GM21619 (cell line): Measurements from ENCODE around the gene HTR3E.
"Not testable (repeated sequence)": the region's sequence is repeated elsewhere in the genome, so short reads cannot be mapped to it uniquely, and the experiment has no call there.

Experiments
- ATAC-seq: cut with Tn5 transposase; IDR thresholded peaks from one replicate; pipeline ENCODE4 v1.9.1; 2021; ENCODE audit not compliant: unreplicated experiment

HTR3E gene

GRCh38 chr3:184099806-184100686 is 3.2 kb downstream of the HTR3E start:
- ATAC-seq: no peak

GRCh38 chr3:184110316-184110725 is 13.5 kb downstream of the HTR3E start:
- no peak for ATAC-seq

- ATAC-seq: no peak
Measured at GRCh38 chr3:184116017-184116416, 19.2 kb downstream of the HTR3E start.

- ATAC-seq: no peak
Measured at GRCh38 chr3:184117636-184118035, 20.8 kb downstream of the HTR3E start.

GRCh38 chr3:184121031-184121430 is 24.2 kb downstream of the HTR3E start:
- not testable (repeated sequence) for ATAC-seq

- ATAC-seq: no peak
Measured at GRCh38 chr3:184126006-184126405, 29.1 kb downstream of the HTR3E start.

- no peak for ATAC-seq
Measured at GRCh38 chr3:184129012-184129411, 32.1 kb downstream of the HTR3E start.

GRCh38 chr3:184132945-184133344 is 36.1 kb downstream of the HTR3E start:
- no peak for ATAC-seq

GRCh38 chr3:184133840-184134745 is 37.2 kb downstream of the HTR3E start:
- peak; percentile 35 for ATAC-seq

- ATAC-seq: peak; percentile 5
Measured at GRCh38 chr3:184134746-184135148, 37.9 kb downstream of the HTR3E start.

- ATAC-seq: peak; percentile 86
Measured at GRCh38 chr3:184135149-184135910, 38.5 kb downstream of the HTR3E start, which contains the start of gene EIF2B5. Gene EIF2B5, plus strand, starts transcription at chr3:184135358. Its CDS starts 28 bp downstream, at chr3:184135386.

- no peak for ATAC-seq
Measured at GRCh38 chr3:184135911-184136260, 39.0 kb downstream of the HTR3E start.

- no peak for ATAC-seq
Measured at GRCh38 chr3:184140436-184140835, 43.6 kb downstream of the HTR3E start.

- ATAC-seq: no peak
Measured at GRCh38 chr3:184142199-184142598, 45.3 kb downstream of the HTR3E start.

GRCh38 chr3:184143327-184143726 is 46.5 kb downstream of the HTR3E start:
- no peak for ATAC-seq

GRCh38 chr3:184144505-184144904 is 47.6 kb downstream of the HTR3E start:
- no peak for ATAC-seq

- no peak for ATAC-seq
Measured at GRCh38 chr3:184145111-184145524, 48.3 kb downstream of the HTR3E start.

- no peak for ATAC-seq
Measured at GRCh38 chr3:184145751-184146270, 48.9 kb downstream of the HTR3E start.

- no peak for ATAC-seq
Measured at GRCh38 chr3:184148076-184148475, 51.2 kb downstream of the HTR3E start.

GRCh38 chr3:184149123-184149522 is 52.3 kb downstream of the HTR3E start:
- no peak for ATAC-seq

- not testable (repeated sequence) for ATAC-seq
Measured at GRCh38 chr3:184149770-184150169, 52.9 kb downstream of the HTR3E start.
